Measurements from ENCODE around the gene CCR7.

The CCR7 gene

GRCh38 chr17:40540448-40540847 lies 24.8 kb downstream of the CCR7 start:
- no peak for TF ChIP-seq CTCF (IDR thresholded peaks at IDR 0.05)

GRCh38 chr17:40539711-40540411 lies 25.4 kb downstream of the CCR7 start:
- no peak for TF ChIP-seq CTCF (IDR thresholded peaks at IDR 0.05)

- no peak for TF ChIP-seq CTCF (IDR thresholded peaks at IDR 0.05)
Observed at GRCh38 chr17:40538936-40539705, 26.2 kb downstream of the CCR7 start.

GRCh38 chr17:40538019-40538935 lies 27.0 kb downstream of the CCR7 start:
- no peak for TF ChIP-seq CTCF (IDR thresholded peaks at IDR 0.05)

- no peak for TF ChIP-seq CTCF (IDR thresholded peaks at IDR 0.05)
Observed at GRCh38 chr17:40536295-40537171, 28.7 kb downstream of the CCR7 start.

- no peak for TF ChIP-seq CTCF (IDR thresholded peaks at IDR 0.05)
Observed at GRCh38 chr17:40535924-40536294, 29.4 kb downstream of the CCR7 start.

Data from LNCAP (cell line).